H9 (cell line): ENCODE data around the gene GPBP1L1. TPM values are rescaled to one million over a fixed set of nuclear protein-coding genes. Genes with fewer than 3 reads are reported as not detected.

Experiments
- DNase-seq: peaks from one replicate; pipeline ENCODE4 v3.0.0-alpha.2; 2017
- H2AFZ ChIP-seq: one replicate; pipeline ENCODE4 v1.6.1; 2013; ENCODE audit warnings: mild to moderate bottlenecking, low read length, control low read depth, moderate library complexity
- H2AK5ac ChIP-seq: 2 replicates; pipeline ENCODE4 v1.6.1; 2013; ENCODE audit warnings: low read length, control low read depth, mixed read lengths; ENCODE audit not compliant: insufficient read length
- H2BK120ac ChIP-seq: one replicate; pipeline ENCODE4 v1.6.1; 2013; ENCODE audit warnings: low read depth, mild to moderate bottlenecking, low read length, control low read depth, inconsistent platforms; ENCODE audit not compliant: poor library complexity, severe bottlenecking
- H2BK12ac ChIP-seq: 2 replicates; pipeline ENCODE4 v1.6.1; 2013; ENCODE audit warnings: low read length, control low read depth, mixed read lengths, low read depth; ENCODE audit not compliant: insufficient read length
- H2BK15ac ChIP-seq: 2 replicates; pipeline ENCODE4 v1.6.1; 2013; ENCODE audit warnings: low read depth, low read length, control low read depth
- H2BK20ac ChIP-seq: one replicate; pipeline ENCODE4 v1.6.1; 2013; ENCODE audit warnings: low read depth, mild to moderate bottlenecking, low read length, control low read depth, inconsistent platforms; ENCODE audit not compliant: poor library complexity, severe bottlenecking
- H2BK5ac ChIP-seq: 2 replicates; pipeline ENCODE4 v1.6.1; 2013; ENCODE audit warnings: low read length, control low read depth, mixed read lengths; ENCODE audit not compliant: insufficient read length
- H3K14ac ChIP-seq: 2 replicates; pipeline ENCODE4 v1.6.1; 2013; ENCODE audit warnings: low read length, control low read depth; ENCODE audit not compliant: insufficient read depth
- H3K18ac ChIP-seq: 2 replicates; pipeline ENCODE4 v1.6.1; 2013; ENCODE audit warnings: low read depth, mild to moderate bottlenecking, mixed read lengths, low read length, control low read depth; ENCODE audit not compliant: insufficient read length
- H3K23ac ChIP-seq: 2 replicates; pipeline ENCODE4 v1.6.1; 2013; ENCODE audit warnings: low read length, control low read depth, mixed read lengths, low read depth; ENCODE audit not compliant: insufficient read length
- H3K23me2 ChIP-seq: 2 replicates; pipeline ENCODE4 v1.6.1; 2013; ENCODE audit warnings: low read depth, mild to moderate bottlenecking, mixed read lengths, low read length, control low read depth; ENCODE audit not compliant: insufficient read length, poor library complexity, severe bottlenecking
- H3K27ac ChIP-seq: 2 replicates; pipeline ENCODE4 v1.5.1; 2013; ENCODE audit warnings: low read length, control low read depth, mixed read lengths, low read depth; ENCODE audit not compliant: insufficient read length
- H3K27me3 ChIP-seq: 2 replicates; pipeline ENCODE4 v1.6.1; 2013; ENCODE audit warnings: low read length, control low read depth, inconsistent platforms; ENCODE audit not compliant: insufficient read depth
- H3K4ac ChIP-seq: 2 replicates; pipeline ENCODE4 v1.6.1; 2013; ENCODE audit warnings: low read depth, mild to moderate bottlenecking, control low read depth, inconsistent platforms, low read length, moderate library complexity
- H3K4me1 ChIP-seq: 2 replicates; pipeline ENCODE4 v1.6.1; 2013; ENCODE audit warnings: low read length, control low read depth, inconsistent platforms; ENCODE audit not compliant: insufficient read depth
- H3K4me2 ChIP-seq: 2 replicates; pipeline ENCODE4 v1.6.1; 2013; ENCODE audit warnings: low read length, control low read depth, mixed read lengths; ENCODE audit not compliant: insufficient read length, insufficient read depth
- H3K56ac ChIP-seq: 2 replicates; pipeline ENCODE4 v1.6.1; 2013; ENCODE audit warnings: low read depth, mild to moderate bottlenecking, mixed read lengths, low read length, control low read depth; ENCODE audit not compliant: insufficient read length
- H3K79me1 ChIP-seq: 2 replicates; pipeline ENCODE4 v1.6.1; 2013; ENCODE audit warnings: low read depth, mild to moderate bottlenecking, moderate library complexity, low read length, control low read depth, inconsistent platforms; ENCODE audit not compliant: insufficient read depth, poor library complexity, severe bottlenecking
- H3K79me2 ChIP-seq: 2 replicates; pipeline ENCODE4 v1.6.1; 2013; ENCODE audit warnings: low read length, control low read depth, inconsistent platforms; ENCODE audit not compliant: insufficient read depth
- H3K9ac ChIP-seq: 2 replicates; pipeline ENCODE4 v1.6.1; 2013; ENCODE audit warnings: low read length, control low read depth, mixed read lengths; ENCODE audit not compliant: insufficient read length; ENCODE audit errors: extremely low read depth
- H3K9me3 ChIP-seq: one replicate; pipeline ENCODE4 v1.6.1; 2013; ENCODE audit warnings: low read depth, low read length, inconsistent platforms; ENCODE audit not compliant: control insufficient read depth
- H3T11ph ChIP-seq: one replicate; pipeline ENCODE4 v1.6.1; 2013; ENCODE audit warnings: mild to moderate bottlenecking, low read length, control low read depth, inconsistent platforms
- H4K20me1 ChIP-seq: one replicate; pipeline ENCODE4 v1.6.1; 2013; ENCODE audit not compliant: control insufficient read depth, insufficient read length, insufficient read depth
- H4K5ac ChIP-seq: 2 replicates; pipeline ENCODE4 v1.6.1; 2013; ENCODE audit warnings: low read depth, mild to moderate bottlenecking, mixed read lengths, low read length, control low read depth; ENCODE audit not compliant: insufficient read length
- H4K8ac ChIP-seq: replicated peaks from 2 replicates; pipeline ENCODE4 v1.6.1; 2013; ENCODE audit warnings: low read length, control low read depth, mixed read lengths, low read depth; ENCODE audit not compliant: insufficient read length
- H4K91ac ChIP-seq: 2 replicates; pipeline ENCODE4 v1.6.1; 2013; ENCODE audit warnings: low read depth, mild to moderate bottlenecking, moderate library complexity, mixed read lengths, low read length, control low read depth; ENCODE audit not compliant: insufficient read length
- H3K27ac Mint-ChIP-seq, 3 experiments: 2 replicates in 2 of 3; 3 replicates in 1 of 3; pipeline ENCODE4 v1.8.0; 2020 to 2021; ENCODE audit warnings: mixed read lengths in 3 of 3, mild to moderate bottlenecking in 1 of 3, moderate library complexity in 1 of 3
- H3K27me3 Mint-ChIP-seq: 2 replicates; pipeline ENCODE4 v1.8.0; 2021; ENCODE audit warnings: low read depth, mild to moderate bottlenecking, moderate library complexity, mixed read lengths
- H3K36me3 Mint-ChIP-seq, 3 experiments: 2 replicates in 2 of 3; 3 replicates in 1 of 3; pipeline ENCODE4 v1.8.0; 2020 to 2021; ENCODE audit warnings: low read depth in 3 of 3, mixed read lengths in 3 of 3; ENCODE audit not compliant: insufficient read depth in 1 of 3
- H3K4me1 Mint-ChIP-seq, 2 experiments: 2 replicates each; pipeline ENCODE4 v1.8.0; 2020; ENCODE audit warnings: mixed read lengths in 2 of 2
- H3K4me3 Mint-ChIP-seq, 2 experiments: 2 replicates in 1 of 2; 3 replicates in 1 of 2; pipeline ENCODE4 v1.8.0; 2020 to 2021; ENCODE audit warnings: mild to moderate bottlenecking in 2 of 2, mixed read lengths in 2 of 2, moderate library complexity in 1 of 2
- H3K9me3 Mint-ChIP-seq, 2 experiments: 2 replicates in 1 of 2; 3 replicates in 1 of 2; pipeline ENCODE4 v1.8.0; 2020; ENCODE audit warnings: mild to moderate bottlenecking in 2 of 2, mixed read lengths in 2 of 2, moderate library complexity in 1 of 2
- CTCF ChIP-seq: fragments of 200-600 bp; sonication (generic); conservative IDR thresholded peaks from 3 replicates; pipeline ENCODE4 v1.8.0; 2021; ENCODE audit warnings: antibody characterized with exemption, mild to moderate bottlenecking
- WGBS: extraction: QIAGEN DNeasy Blood & Tissue Kit; methylation state at CpG from one replicate; pipeline ENCODE4 v1.1.7; 2013; ENCODE audit warnings: missing lambda C conversion rate, low lambda C conversion rate, mixed read lengths; ENCODE audit not compliant: insufficient read length; ENCODE audit errors: extremely low coverage; 5-methylcytosine and 5-hydroxymethylcytosine counted together
- total RNA-seq: library from RNA; stranded (reverse); gene quantifications from 2 replicates; pipeline ENCODE4 v1.2.1, GENCODE V29; 2021

The GPBP1L1 gene
- total RNA-seq, 1 experiment from 2014 or later, result 115 TPM

- no peak for DNase-seq
- Histone ChIP-seq H3K23ac (no peak overlapping the region), H4K5ac (no peak overlapping the region), H4K20me1 (no peaks in the 10 kb centered on the region), H3K79me1 (peaks cover under 1% of the 10 kb centered on the region), H4K91ac (no peak overlapping the region), H2BK20ac (no peak overlapping the region), H3K79me2 (peaks cover 45% of the 10 kb centered on the region), H3K14ac (no peak overlapping the region), H3K4ac (no peak overlapping the region), H2AFZ (no peak overlapping the region), H3K4me2 (no peak overlapping the region), H4K8ac (no peak overlapping the region), H3K23me2 (peaks cover 10% of the 10 kb centered on the region), H3K9ac (no peak overlapping the region), H2AK5ac (no peak overlapping the region), H2BK5ac (no peak overlapping the region), H3K27me3 (no peaks in the 10 kb centered on the region), H3K18ac (no peak overlapping the region), H3K9me3 (no peaks in the 10 kb centered on the region), H3T11ph (no peak overlapping the region), H3K4me1 (peaks cover 4% of the 10 kb centered on the region; the same call in 1 of the 2 replicates), H3K56ac (no peak overlapping the region), H2BK120ac (no peak overlapping the region), H3K27ac (no peak overlapping the region), H2BK12ac (no peak overlapping the region), H2BK15ac (no peak overlapping the region)
- Mint-ChIP-seq H3K36me3 (peaks cover 0 to 9% (median 4%) of the 10 kb centered on the region in 3 experiments; a peak in 4 of 7 replicates), H3K4me1 (peaks cover 52 to 54% of the 10 kb centered on the region in 2 experiments), H3K9me3 (peaks cover 0 to 2% of the 10 kb centered on the region in 2 experiments; a peak in 1 of 5 replicates), H3K4me3 (peak overlapping the region; percentile 99 to 100), H3K27me3 (no peaks in the 10 kb centered on the region), H3K27ac (peak overlapping the region in 1 of 3 experiments; percentile 72; a peak in 1 of 7 replicates)
- WGBS, result no CpG with 5 or more reads among the region's 2 CpGs
- no peak for TF ChIP-seq CTCF
Measured at GRCh38 chr1:45684402-45684801, 1.9 kb downstream of the GPBP1L1 start.
